Measurements from ENCODE around the gene ITGB5.
"Not testable (repeated sequence)": the region's sequence is repeated elsewhere in the genome, so short reads cannot be mapped to it uniquely, and the experiment has no call there.

ITGB5 gene

DNA sequence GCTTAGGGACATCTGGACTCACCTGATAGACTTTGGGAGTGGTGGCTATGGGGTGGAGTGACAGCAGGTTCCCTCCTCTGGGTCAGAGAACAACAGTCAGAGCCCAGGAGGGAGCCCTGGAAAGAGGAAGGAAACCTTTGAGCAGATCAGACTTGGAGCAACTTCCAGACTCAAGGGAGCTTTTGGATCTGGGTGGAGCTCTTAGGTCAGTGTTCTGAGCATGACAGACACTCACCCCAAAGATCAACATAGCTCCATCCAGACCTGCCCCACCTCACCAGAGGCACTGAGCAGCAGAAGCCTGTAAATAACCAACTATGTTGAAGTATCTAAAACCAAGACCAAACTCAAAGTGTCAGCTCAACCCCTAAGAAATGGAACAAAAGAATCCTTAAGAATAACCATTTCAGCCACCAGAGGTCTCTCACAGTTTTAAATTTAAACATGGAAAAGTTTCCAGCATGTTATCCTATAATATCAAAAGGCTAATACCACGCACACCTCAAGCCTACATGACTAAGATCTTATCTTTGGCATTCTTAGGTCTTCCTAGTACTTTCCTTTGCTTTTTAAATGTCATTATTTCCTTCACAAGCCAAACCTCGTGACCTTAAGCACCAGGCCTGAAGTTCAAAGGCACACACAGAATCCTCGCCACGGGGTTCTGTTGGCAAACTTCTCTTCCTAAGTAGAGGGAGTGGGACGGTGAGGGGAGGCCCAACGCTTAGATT, 100.5 kb downstream of the ITGB5 start:
- no peak for DNase-seq

- no peak for DNase-seq
These were observed 101.2 kb downstream of the ITGB5 start for GRCh38 chr3:124785973-124786372.

GRCh38 chr3:124784686-124785382, 102.3 kb downstream of the ITGB5 start:
- no peak for DNase-seq

DNA sequence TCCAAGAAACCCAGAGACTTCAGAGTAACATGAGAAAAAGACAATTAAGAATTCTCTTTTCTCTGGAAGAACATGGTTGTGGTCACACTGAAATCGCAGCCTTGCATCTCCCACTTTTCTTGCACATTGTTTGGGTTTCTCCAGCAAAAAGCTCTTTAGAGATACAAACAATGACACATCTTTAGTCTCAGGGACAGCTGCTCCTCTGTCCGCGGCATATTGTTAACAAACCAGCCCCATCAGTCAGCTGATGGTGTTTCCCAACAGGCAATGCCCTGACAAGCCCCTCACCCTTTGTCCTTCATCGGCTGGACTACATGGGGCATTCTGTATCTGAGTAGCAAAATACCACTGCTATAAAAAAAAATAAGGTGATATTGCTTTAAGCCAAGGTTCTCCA, 103.5 kb downstream of the ITGB5 start:
- no peak for DNase-seq

DNA sequence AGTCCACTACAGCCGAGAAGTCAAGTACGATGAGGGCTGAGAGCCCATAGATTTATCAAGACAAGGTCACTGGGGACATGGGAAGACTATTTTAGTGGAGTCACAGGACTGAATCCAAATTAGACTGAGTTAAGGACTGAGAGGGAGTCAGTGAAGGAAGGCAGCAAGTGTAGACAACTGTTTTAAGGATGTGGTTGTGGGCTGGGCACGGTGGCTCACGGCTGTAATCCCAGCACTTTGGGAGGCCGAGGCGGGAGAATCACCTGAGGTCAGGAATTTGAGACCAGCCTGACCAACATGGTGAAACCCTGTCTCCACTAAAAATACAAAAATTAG, 104.8 kb downstream of the ITGB5 start:
- DNase-seq: not testable (repeated sequence)

DNA sequence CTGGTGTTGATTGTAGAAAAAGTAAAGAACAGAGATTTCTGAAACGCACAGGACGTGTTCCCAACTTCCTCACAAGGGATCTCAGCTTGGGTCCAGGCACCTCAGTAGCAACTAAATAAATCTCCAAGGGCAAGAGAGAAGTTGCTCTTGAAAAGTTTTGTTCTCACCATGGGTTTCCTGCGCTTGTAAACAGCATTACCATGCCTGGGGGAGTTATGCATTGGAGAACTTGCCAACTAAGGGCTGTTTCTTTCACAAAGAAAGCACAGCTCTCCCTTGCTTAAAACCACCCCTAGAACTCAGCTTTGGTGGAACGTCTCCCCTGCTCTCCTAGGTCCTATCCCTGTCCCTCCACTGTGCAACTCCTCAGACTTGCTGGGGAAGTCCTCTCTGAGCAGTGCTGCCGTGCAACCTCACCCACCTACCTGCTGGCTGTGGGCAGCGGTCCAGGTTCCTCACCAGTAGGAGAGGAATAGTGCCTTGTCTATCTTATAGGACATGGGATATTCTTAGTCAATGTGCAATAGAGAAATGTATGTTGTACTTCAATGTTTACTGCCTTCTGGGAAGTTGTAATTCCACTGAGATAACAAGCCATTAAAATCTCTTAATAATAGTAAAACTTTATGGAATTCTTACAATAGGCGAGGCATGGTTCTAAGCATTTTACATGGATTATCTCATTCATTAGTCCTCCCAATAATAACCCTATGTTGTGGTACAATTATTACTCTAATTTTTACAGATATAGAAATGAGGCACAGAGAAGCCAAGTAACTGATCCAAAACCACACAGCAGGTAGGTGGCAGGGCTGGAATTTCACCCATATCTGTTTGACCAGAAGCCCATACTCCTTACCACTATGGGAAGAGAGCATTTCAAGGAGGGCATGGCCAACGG, 105.4 kb downstream of the ITGB5 start:
- DNase-seq: no peak

DNA sequence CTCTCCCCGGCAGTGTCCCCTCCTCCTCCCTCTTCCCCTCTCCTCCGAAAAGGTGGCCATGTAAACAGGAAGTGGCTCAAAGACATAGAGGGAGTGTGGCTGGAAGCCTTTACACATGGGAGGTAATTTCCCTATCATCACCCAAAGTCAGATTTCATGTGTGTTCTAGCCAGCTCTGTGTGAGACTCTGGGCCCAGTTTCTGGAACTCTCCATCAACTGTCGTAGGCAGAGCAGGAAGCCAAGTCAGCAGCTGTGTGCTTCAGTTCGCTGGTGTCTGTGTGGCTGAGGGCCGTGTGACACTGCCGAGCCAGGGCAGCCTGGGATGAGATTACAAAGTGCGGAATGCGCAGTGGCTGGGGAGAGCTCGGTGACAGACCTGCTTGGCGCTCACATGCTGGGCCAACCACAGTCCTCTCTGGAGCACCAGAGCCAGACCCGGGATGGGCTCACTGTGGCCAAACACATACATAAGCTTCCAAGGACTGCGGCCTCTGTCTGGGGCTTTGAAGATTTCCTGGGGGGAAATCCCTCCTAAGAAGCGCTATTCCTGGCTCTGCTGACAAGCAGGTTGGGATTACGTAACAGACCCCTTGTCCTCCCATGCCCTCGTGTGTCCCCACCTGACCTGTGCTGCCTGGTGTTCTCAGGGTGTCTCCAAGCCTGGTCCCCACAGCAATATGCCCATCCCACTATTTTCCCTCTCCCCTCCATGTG, 106.2 kb downstream of the ITGB5 start:
- no peak for DNase-seq

- no peak for DNase-seq
These were observed 106.8 kb downstream of the ITGB5 start for GRCh38 chr3:124780356-124780755.

DNA sequence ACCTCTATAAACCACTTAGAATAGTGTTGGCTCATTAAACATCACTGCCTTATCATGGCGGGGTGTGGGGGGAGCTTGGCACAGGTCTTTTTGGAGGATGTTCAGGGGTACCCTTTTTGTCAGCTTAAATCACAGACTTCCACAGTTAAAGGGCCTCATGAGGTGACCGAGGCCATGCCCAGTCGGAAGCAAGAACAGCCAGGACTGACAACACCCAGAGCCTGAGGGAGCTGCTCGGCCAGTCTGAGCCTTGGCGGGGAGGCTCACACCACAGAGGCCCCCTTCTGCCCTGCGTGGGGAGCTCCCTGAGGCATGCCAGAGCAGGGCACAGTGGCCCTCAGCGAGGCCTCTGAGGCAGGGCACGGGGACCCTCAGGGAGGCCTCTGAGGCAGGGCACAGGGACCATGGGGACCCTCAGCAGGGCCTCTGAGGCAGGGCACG, 107.4 kb downstream of the ITGB5 start:
- DNase-seq: no peak

GRCh38 chr3:124779116-124779515, 108.0 kb downstream of the ITGB5 start:
- no peak for DNase-seq

GRCh38 chr3:124777762-124778470, 109.2 kb downstream of the ITGB5 start:
- no peak for DNase-seq

DNA sequence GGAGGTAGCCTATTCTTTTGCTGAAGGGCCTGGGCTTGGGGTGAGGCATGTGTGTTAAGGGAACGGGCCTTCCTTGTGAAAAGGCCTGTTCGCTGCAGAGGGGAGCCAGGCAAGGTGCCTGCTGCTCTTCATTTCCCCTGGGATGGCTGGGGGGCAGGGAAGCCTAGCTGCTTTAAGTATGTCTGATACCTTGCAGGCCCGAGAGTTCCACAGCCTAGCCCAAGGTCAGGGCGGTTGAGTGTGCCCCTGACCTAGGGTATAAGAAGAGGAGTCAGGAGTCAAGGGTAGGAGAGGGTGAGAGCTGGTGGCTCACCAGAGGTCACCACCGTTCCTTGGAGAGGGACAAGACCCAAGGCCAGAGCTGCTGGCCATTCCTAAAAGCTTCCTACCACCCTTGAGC, 110.3 kb downstream of the ITGB5 start:
- no peak for DNase-seq

GRCh38 chr3:124775877-124776276, 111.3 kb downstream of the ITGB5 start:
- DNase-seq: no peak

- no peak for DNase-seq
These were observed 112.2 kb downstream of the ITGB5 start for GRCh38 chr3:124774841-124775402.

GRCh38 chr3:124774327-124774718, 112.8 kb downstream of the ITGB5 start:
- no peak for DNase-seq

DNA sequence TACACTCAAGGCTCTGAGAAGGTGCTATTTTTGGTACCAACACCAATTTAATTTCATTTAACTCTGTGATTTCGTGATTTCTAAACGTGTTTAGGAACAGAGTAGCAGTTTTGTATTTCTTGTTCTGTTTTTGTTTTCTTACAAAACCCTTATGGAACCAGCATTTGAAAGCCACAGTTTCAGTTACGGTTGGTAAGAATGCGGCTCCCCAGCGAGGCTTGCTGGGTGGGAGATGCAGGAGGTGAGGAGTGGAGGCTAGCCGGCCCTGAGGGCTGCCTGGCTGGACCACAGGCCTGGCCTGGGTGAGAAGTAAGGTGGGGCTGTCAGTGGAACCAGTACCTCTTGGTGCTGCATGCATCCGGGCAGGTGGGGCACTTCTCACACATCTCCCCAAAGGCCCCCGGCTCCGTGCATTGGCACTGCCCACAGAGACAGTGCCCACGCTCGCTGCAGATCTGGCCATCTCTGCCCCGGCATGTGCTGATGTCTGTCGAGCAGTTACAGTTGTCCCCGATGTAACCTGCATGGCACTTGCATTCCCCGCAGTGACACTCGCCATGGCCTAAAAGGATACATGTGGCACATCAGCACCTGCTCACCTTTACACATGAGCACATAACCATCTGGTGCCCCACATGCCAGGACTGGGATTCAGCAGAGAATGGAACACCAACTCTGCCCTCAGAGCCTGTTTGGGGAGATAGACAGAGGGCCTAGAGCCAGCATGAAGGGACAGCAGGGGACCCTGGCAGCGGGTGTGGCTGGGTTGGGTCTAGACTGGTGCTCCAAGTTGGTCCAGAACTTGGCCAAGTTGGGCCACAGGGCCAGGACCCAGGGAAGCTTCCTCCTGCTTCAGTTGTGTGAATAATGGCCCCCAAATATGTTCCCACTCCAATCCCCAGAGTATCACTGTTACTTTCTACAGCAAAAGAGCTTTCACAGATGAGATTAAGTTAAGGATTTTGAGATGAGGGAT, 113.5 kb downstream of the ITGB5 start:
- DNase-seq: no peak

DNA sequence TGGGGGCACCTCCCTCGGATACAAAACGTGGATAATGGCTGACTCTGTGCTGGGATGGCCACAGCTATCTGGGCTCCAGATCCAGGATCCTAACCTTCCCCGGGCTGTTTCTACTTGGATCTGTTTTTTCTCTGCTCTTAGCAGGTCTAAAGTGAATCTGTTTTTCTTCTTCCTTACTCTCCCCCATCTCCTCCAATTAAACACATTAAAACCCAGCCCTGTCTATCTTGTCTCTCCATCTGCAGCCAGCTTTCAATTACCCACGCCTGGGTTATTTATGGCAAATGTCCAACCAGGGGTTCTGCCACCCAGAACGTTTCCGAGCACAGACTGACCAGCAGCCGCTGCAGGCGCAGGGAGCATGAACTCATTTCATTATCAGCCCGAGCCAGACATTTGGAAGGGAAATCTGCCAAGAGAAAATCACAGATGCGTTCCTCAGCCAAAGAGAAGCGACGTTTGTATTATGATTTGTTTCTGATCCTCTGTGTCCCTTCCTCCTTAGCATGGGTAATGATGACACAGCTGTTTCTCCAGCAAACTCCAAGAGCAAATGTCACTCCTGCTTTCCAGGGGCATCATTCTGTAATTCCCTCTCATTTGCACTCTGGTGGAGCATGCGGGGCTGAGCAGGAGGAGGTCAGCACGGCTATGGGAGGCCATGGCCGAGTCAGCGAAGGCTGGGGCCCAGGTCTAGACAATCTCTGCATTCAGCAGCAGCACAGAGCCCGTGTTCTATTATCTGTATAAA, 114.9 kb downstream of the ITGB5 start:
- DNase-seq: no peak

DNA sequence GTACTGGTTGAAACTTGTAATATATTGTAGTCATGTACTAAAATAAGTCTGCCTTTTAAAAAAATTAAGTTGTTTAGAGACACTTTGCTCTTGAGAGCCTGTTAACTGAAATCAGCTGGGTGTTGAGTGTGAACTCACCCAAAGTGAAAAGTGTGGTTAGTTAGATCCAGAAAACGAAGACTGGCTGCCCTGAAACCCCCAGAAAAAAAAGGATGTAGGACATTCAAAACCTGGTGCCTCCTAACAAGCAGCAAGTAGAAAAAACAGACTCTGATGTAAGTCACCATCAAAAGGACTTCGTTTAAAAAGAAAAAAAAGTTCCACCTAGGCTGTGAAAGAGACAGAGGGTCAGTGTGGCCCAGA, 116.1 kb downstream of the ITGB5 start:
- no peak for DNase-seq

GRCh38 chr3:124770336-124771082, 116.7 kb downstream of the ITGB5 start:
- no peak for DNase-seq
